Dermis blood vessel endothelial cell (primary cell): Measurements from ENCODE around the gene KLF7. TPM values are rescaled to one million over a fixed set of nuclear protein-coding genes. Genes with fewer than 3 reads are reported as not detected.

ENCODE experiments used
- DNase-seq: peaks from one replicate; pipeline ENCODE4 v3.0.0; 2010
- total RNA-seq: library from RNA; depleted of rRNA; stranded (reverse); fragments of >200 nt; gene quantifications from 2 replicates; pipeline ENCODE4 v1.2.3, GENCODE V29; 2014

KLF7 gene
- total RNA-seq, 1 donor from 2014 or later: 14.0 TPM

GRCh38 chr2:207166349-207167098 is 776 bp upstream of the KLF7 start:
- DNase-seq: peak; percentile 87

DNA sequence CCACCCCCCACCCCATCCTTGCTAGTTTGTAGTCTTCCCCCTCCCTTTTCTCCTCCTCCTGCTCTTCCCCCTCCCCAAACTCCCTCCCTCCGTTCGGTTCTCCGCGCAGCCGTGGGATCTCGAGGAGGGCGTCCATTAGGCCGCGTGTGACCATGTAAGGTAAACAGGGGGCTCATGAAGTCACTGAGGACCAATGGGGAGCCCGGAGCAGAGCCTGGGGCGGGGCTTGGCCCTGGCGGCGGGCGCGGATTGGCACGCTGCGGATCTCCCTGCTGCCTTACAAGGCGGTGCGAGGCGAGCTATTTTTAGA is 246 bp upstream of the KLF7 start:
- DNase-seq: peak; percentile 100

GRCh38 chr2:207164006-207164831 is 1.5 kb downstream of the KLF7 start:
- DNase-seq: peak; percentile 81

- DNase-seq: no peak
These were observed 2.1 kb downstream of the KLF7 start for GRCh38 chr2:207163756-207164005.

- peak; percentile 93 for DNase-seq
These were observed 2.5 kb downstream of the KLF7 start for GRCh38 chr2:207163053-207163755.

- DNase-seq: no peak
These were observed 3.4 kb downstream of the KLF7 start for GRCh38 chr2:207162316-207162715.

DNA sequence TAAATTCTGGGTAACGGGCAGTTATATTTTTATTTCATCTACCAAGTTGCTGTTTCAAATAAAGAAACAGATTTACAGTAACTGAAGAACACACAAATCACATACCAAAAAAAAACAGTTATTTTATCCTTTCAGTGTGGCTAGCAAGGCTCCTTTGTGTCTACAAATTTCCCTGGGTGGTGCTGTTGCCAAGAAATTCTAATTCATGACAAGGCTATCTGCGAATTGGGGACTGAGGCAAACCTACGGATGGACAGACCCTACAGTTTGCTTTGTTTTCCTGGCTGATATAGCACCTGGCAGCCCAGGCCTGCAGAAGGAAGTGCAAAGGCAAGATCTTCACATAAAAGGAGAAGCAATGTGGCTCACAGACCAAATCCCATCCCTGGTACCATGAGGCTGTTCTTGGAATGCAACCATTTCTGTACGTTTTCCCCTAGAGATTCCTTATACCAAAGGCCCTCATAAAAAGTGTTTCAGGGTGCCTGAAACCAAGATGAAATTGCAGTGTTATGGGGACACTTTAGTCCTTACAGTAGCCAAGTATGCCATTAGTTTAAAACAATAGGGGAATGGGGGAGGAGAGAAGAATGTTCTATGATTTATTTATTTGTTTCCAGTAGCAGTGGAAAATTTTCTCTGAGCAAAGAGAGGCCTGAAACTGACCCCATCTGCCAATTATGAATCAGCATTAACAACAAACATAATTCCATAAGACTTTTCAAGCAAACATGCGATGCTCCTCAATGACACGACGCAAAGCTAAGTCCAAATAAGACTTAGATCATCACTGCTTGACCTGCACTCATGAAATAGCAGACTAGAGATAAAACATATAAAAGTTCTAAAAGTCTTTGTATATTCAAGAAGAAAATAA is 4.3 kb downstream of the KLF7 start:
- peak; percentile 85 for DNase-seq

DNA sequence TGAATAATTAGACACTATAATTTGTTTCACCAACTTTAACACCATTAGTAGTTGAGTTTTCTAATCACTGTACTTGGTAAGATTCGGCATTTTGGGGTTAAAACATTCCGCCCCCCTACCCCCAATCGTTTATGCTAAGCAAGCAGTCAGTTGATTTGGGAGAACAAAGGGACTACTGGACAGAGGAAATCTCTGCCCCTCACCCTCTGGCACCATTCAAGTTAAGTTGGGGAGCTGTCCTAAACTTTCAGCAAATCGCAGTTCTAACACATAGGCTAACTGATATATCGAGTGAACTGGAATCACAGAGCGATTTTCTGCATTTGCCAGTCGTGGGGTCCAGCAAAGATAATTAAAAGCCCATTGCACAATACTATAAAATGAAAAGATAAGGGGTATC is 5.6 kb downstream of the KLF7 start:
- DNase-seq: peak; percentile 57

DNA sequence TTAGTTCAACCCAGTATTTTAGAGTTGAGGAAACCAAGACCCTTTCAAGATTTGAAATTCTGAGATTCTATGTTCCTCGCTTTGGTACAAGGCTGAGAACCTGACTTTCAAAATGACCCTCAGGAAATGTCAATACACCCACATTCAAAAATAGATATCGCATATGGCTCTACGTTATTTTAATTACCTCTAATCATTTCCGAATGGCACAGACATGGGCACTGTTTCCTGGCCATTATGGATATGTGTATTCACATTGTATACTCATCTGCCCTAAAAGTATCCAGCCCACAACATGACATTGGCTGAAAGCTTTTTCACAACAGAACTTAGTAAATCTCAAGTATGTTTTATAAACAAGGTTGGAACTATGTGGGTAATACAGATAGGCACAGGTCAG is 6.7 kb downstream of the KLF7 start:
- no peak for DNase-seq

DNA sequence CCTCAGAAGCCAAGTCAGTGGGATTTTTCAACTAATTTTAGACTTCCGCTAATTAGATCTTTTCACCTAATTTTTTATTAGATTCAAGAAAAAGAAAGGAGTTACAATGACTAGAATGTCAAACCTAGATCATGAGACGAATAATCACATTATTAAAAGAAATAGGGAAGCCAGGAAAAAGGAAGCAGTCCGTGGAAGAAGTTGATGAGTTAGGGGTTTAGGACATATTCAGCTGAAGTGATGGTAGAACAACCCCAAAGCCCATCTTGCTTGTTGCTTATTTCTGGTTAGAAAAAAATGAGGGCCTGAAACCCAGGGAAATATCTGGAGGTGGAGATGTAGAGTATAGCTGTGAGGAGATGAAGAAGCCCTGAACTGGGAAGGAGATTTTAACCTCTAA is 8.0 kb downstream of the KLF7 start:
- no peak for DNase-seq

DNA sequence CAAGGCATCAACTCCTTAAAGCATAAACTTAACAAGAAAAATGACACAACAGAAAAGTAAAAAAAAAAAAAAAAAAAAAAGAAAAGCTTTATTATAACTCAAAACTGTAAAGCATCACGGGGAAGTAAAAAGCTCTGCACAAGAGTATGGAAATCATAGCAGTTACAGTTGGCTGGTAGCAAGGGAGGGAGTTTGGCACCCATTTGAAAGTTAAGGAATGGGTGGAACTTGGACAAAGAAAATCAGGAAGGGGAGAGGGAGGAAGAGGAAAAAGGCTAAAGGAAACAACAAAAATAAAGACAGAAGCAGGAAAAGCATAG is 8.6 kb downstream of the KLF7 start:
- DNase-seq: no peak

DNA sequence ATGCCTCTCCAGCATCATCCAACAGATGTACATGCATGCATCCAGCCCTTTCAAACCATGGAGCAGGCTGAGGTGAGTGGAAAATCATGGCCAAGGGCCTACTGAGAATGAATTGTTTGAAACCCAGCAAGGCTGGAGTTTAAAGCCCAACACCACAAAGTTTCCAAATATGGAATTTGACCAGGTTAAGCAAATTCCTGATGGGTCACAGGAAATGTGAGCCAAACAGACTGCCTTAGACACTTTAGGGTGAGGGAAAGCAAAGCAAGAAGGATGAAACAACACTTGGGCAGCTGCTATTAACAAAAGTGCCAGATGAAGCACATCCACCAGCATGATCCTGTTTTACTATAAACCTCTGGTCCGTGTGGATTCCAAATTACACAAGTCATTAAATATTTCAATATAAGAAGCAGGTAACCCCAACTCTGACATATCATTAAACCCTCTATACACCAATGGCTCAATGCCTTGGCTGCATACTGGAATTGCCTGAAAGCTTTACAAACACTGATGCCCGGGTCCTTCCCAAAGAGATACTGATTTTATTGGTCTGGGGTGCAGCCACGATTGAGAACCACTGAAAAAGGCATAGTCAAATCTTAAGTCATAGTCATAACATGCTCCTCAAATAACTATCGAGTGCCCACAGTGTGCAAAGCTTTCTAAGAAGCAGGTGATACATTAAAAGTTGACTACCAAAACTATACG is 9.1 kb downstream of the KLF7 start:
- DNase-seq: no peak

DNA sequence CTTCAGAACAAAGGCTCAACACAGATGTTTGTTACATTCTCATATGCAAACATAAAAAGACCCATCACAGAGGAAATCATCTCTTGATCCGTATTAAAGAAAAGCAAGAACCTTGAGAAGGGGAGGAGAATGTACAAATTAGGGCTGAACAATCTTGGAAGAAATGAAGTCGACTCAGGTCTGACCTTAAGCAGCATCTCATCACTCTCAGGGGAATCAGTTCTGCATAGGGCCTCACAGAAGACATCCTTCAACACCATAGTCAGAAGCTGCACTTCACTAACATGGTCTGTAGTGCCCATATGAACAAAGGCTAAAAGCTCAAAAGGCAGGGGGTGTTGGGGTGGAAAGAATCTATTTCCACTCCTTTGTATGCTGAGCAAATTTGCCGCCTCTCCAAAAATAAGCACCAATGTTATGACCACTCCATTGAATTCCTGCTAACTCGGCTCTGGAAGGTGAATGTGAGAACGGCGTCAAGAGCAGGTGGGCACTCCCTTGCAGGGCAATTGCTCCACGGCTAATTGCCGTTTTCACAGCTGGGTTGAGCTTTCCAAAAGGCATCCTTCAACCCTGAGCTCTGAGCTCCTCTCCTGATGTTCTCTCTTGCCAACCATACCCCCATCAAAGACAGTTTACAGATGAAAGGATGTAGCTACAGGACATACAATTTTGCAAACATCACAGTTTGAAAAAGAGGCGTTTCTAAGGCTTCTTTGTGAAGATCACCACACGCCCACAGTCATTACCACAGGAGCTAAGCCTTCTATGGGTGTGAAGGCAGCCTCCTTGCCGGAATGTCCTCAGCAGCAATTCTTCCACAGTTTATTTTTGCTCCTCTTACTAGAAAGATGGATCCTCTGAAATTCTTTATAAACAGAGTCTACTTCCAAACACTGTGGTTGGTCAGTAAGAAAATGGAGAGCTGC is 10.0 kb downstream of the KLF7 start:
- DNase-seq: no peak

GRCh38 chr2:207154556-207155510 is 10.9 kb downstream of the KLF7 start:
- DNase-seq: no peak

DNA sequence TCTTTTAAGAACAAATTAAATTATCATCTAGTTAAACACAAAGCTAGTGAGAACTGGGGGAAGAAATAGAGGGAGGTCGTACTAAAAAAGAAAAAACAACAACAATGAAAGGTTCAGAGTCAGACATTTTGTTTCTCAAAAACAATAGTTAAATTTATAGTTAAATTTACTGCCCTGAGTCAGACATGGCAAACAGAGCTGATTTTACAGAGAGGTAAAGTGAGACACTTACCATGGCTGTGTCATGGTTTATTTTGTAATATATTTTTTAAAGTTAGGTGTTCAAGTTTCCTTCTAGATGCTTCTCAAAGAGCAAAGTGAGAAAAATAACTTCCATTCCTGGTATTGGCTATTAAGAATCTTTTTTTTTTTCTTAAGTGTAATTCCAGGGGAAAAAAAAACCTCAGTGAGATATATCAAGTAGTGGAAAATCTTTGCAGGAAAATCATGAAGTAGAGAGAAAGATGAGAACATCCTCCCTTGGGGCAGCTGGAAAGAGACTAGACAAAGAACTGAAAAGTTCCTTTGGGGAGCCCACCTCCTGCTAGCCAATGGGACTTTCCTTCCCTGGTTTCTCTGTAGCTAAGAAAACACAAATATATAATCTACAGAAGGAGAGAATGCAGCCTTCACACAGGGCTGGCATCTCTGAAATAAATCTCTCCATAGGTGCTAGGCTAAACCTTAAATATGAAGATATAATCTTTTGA is 12.3 kb downstream of the KLF7 start:
- DNase-seq: no peak

GRCh38 chr2:207151048-207151447 is 14.7 kb downstream of the KLF7 start:
- no peak for DNase-seq

DNA sequence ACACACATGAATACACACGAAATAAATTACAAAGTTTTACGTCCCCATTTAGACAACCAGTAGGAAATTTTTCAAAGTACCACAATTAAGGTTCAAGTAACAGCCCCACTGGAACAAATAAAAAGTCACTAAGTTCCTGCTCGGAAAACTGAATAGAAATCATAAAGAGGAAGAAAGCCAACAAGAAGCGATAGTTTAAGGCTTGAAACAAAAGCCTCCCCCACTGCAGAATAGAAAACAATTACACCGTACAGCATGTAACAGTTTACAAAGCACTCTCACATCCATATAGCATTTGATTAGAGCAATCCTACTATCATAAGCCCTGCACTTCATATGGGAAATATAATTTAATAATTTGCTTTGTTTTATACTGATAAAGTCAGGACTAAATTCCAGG is 15.5 kb downstream of the KLF7 start:
- DNase-seq: no peak

- no peak for DNase-seq
These were observed 16.2 kb downstream of the KLF7 start for GRCh38 chr2:207149249-207150213.
